ENCODE data around the gene ZFPM1. TPM values are rescaled to one million over a fixed set of nuclear protein-coding genes. Genes with fewer than 3 reads are reported as not detected.

ZFPM1 gene
- total RNA-seq, 4 donors from 2014 or later: 0.50 to 4.0 (median 1.3) TPM

DNA sequence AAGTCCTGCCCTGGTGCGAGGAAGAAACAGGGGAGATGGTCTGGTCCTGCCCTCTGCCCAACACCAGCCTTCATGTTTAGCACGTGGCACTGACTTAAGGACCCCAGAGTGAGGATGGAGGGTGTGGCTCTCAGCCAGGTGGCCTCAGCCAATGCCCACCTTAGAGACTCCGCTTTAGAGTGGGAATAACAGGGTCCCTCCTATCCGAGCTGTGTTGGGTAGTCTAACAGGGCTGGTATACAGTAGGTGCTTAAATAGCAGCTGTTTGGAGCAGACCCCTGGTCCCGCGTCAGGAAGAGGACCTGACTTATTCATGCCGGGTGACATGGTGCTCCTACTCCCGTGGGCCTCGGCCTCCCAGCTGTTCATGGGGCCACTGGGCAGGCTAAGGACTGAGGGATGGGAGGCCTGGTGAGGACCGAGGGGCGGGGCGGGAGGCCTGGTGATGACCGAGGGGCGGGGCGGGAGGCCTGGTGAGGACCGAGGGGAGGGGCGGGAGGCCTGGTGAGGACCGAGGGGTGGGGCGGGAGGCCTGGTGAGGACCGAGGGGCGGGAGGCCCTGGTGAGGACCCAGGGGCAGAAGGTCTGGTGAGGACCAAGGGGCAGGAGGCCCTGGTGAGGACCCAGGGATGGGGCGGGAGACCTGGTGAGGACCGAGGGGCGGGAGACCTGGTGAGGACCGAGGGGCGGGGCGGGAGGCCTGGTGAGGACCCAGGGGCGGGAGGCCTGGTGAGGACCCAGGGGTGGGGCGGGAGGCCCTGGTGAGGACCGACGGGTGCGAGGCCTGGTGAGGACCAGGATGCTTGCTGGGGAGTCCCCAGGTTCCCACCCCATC, 7.6 kb downstream of the ZFPM1 start:
- DNase-seq (ENCODE audit: low spot score) (no peak), ATAC-seq (ENCODE audit: low FRiP score) (no peak)
- TF ChIP-seq, protein P1, sequence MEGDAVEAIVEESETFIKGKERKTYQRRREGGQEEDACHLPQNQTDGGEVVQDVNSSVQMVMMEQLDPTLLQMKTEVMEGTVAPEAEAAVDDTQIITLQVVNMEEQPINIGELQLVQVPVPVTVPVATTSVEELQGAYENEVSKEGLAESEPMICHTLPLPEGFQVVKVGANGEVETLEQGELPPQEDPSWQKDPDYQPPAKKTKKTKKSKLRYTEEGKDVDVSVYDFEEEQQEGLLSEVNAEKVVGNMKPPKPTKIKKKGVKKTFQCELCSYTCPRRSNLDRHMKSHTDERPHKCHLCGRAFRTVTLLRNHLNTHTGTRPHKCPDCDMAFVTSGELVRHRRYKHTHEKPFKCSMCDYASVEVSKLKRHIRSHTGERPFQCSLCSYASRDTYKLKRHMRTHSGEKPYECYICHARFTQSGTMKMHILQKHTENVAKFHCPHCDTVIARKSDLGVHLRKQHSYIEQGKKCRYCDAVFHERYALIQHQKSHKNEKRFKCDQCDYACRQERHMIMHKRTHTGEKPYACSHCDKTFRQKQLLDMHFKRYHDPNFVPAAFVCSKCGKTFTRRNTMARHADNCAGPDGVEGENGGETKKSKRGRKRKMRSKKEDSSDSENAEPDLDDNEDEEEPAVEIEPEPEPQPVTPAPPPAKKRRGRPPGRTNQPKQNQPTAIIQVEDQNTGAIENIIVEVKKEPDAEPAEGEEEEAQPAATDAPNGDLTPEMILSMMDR (IDR thresholded peaks at IDR 0.05): no peak

DNA sequence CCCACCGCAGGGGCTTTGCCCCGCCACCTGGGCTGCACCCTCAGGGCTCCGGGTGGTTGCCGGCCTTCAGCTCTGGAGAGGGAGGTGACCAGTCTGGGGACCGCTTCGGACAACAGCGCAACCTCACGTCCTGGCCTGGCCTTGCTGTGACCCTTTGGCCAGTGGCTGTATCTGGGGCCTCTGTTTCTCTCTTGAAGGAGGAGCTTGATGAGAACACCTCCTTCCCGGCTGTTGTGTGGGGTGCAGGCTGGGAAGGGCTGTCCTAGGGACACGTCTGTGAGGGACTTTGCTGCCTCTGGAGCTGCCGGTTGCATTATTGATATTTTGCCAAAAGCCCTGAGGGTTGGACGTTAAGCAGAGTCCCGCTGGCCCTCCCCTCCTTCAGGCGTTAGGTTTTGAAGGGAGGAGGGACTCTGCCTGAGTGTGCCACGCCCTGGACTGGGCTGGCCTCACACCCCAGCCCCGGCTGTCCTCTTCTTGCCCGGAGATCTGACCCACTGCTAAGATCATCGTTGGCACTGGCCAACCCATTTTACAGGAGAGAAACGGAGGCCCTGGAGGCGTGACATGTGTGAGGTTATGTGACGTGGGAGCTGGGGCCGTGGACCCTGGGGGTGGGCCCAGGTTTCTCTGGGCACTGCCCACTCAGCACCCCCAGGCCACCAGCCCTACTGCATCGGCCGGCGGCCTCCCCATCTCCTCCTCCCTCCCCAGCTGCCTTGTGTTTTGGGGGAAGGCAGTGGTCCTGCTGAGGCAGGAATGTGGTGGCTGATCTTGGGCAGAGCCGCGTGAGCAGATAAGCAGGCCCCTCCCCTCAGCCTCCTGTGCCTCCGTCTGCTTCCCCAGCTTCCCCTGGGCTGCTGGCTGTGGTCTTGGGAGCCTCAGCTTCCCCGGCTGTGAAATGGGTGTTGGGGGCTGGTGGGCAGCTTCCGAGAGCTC, 8.5 kb downstream of the ZFPM1 start:
- TF ChIP-seq, protein P1 (IDR thresholded peaks at IDR 0.05): no peak
- ATAC-seq (ENCODE audit: low FRiP score): no peak

DNA sequence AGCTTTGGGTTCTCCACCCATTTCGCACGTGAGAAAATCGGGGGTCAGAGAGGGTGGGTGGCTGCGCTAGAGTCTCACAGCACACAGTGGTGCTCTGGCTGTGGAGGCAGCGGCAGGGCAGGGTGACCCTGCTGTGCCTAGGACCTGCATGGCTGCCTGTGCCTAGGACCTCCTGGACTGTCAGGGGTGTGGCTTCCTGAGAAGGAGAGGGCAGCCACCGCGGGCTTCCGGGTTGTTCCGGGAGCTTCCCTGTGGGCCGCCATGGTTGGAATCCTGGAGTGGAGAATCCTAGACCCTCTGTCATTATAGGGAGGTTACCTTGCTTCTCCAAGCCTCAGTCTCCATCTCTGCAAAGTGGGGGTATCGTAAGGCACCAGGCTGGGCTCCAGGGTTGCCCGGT, 9.3 kb downstream of the ZFPM1 start:
- TF ChIP-seq, protein P1 (IDR thresholded peaks at IDR 0.05): no peak
- DNase-seq (ENCODE audit: low spot score) (no peak), ATAC-seq (ENCODE audit: low FRiP score) (no peak)

More for the DNA sequence above, 8.5 kb downstream of the ZFPM1 start:
- no peak for DNase-seq (ENCODE audit: low spot score)

DNA sequence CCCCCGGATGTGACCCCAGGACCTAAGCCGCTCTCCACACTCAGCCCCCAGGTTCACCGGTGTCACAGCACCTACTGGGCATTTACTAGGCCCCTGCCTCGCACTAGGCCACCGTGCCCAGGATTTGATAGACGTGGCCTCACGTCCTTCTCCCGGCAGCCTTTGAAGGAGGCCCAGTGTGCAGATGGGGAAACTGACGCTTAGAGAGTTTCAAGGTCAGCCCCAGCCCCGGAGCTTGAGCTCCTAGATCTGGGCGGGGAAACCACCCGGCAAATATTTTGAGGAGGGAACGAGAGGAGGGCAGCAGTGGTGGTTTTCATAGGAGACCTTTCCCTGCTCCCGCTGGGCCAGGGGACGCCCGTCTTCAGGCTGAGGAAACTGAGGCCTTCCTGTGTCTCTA, 10.3 kb downstream of the ZFPM1 start:
- ATAC-seq (ENCODE audit: low FRiP score) (no peak), DNase-seq (ENCODE audit: low spot score) (no peak)
- TF ChIP-seq, protein P1 (IDR thresholded peaks at IDR 0.05): no peak

DNA sequence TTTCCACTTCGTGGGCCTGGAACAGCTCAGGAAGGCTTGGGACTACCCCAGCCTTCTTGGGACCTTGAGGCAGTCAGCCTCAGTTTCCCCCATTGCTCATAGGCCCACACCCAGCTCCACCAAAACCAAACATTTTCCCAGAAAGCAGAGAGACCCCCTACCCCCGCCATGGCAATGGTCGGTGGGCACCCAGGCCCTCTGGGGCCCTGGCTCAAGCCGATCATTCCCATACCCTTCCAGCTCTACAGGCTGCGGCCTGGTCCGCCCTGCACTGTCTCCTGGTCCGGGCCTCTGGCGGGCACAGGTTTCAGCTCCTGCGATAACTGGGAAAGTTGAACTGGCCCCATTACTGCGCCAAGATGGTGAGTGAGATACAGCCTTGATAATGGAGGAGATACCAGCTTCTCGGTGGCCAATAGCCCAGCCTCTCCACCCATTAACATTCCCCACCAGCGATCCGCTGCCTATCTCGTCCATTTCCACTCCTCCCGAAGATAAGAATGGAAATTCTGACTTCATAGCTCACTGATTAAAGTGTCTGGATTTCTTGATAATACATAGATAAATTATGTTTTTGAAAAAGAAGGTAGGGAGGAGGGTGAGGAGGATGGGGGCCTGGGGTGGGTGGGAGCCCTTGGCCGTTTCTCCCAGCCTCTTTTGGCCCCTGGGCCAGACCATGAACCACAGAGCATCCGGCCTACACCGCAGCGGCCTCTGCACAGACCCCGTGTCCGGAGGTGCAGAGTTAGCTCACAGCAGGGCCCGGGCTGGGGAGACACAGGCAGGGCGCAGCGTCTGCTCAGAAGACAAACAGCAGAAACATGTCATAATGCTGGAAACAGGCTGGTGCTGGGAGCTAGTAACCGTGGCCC, 11.6 kb downstream of the ZFPM1 start:
- DNase-seq (ENCODE audit: low spot score) (no peak), ATAC-seq (ENCODE audit: low FRiP score) (no peak)
- TF ChIP-seq, protein P1 (IDR thresholded peaks at IDR 0.05): no peak

DNA sequence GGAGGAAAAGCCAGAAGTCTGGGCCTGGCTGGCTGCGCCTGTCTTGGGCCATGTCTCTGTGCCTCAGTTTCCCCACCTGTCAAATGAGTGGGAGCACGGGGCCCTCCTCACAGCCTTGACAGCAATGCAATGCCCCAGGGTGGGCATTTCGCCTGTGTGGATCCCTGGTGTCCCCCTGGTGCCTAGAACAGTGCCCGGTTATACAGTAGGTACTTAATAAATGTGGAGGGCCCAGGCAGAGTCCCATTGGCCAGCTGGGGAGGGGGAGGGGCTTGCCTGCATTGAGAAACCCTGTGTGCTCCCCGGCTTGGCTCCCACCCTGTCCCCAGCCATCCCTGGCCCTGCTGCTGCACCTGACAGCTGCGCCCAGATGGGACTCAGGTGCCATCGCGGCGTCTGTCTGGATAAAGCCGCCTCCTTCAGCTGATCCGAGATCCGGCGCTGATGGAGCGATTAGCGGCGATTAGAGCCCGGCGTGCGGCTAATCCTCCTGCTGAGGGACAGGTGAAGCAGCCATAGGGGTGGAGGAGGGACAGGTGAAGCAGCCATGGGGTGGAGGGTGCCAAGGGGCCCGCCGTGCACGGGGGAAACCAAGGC, 12.4 kb downstream of the ZFPM1 start:
- DNase-seq (ENCODE audit: low spot score): no peak
- ATAC-seq (ENCODE audit: low FRiP score): no peak
- TF ChIP-seq, protein P1 (IDR thresholded peaks at IDR 0.05): no peak
